Trophoblast cell (in vitro differentiated cells and primary cell): ENCODE results near the gene NDUFB6. TPM values are rescaled to one million over a fixed set of nuclear protein-coding genes. Genes with fewer than 3 reads are reported as not detected.

Experiments used
- DNase-seq, 2 donors: peaks; one replicate each; pipeline ENCODE4 v3.0.0-alpha.2; 2016
- H2AFZ ChIP-seq: 2 replicates; pipeline ENCODE4 v1.6.1; 2013; ENCODE audit warnings: low read length, moderate library complexity, mild to moderate bottlenecking; ENCODE audit not compliant: insufficient read depth, poor library complexity
- H2AK5ac ChIP-seq: 2 replicates; pipeline ENCODE4 v1.6.1; 2013; ENCODE audit warnings: mild to moderate bottlenecking, low read length
- H2BK120ac ChIP-seq: 2 replicates; pipeline ENCODE4 v1.6.1; 2013; ENCODE audit warnings: low read length, mild to moderate bottlenecking, moderate library complexity; ENCODE audit not compliant: insufficient read depth, poor library complexity
- H2BK12ac ChIP-seq: 2 replicates; pipeline ENCODE4 v1.6.1; 2013; ENCODE audit warnings: mild to moderate bottlenecking, low read length, moderate library complexity
- H2BK5ac ChIP-seq: 2 replicates; pipeline ENCODE4 v1.6.1; 2013; ENCODE audit warnings: low read length, low read depth, moderate library complexity, mild to moderate bottlenecking; ENCODE audit not compliant: poor library complexity
- H3K14ac ChIP-seq: 2 replicates; pipeline ENCODE4 v1.6.1; 2013; ENCODE audit warnings: mild to moderate bottlenecking, low read length
- H3K18ac ChIP-seq: 2 replicates; pipeline ENCODE4 v1.6.1; 2013; ENCODE audit warnings: mild to moderate bottlenecking, low read length
- H3K23ac ChIP-seq: 2 replicates; pipeline ENCODE4 v1.6.1; 2013; ENCODE audit warnings: low read length
- H3K27ac ChIP-seq: 2 replicates; pipeline ENCODE4 v1.5.1; 2013; ENCODE audit warnings: low read depth, mild to moderate bottlenecking, inconsistent platforms, low read length, moderate library complexity
- H3K27me3 ChIP-seq: 2 replicates; pipeline ENCODE4 v1.6.1; 2013; ENCODE audit warnings: inconsistent platforms, mild to moderate bottlenecking, low read length, moderate library complexity; ENCODE audit not compliant: insufficient read depth
- H3K36me3 ChIP-seq, 2 experiments: 1 replicate in 1 of 2; 2 replicates in 1 of 2; pipeline ENCODE4 v1.6.1; 2013; ENCODE audit warnings: low read length in 2 of 2, mild to moderate bottlenecking in 2 of 2, moderate library complexity in 1 of 2; ENCODE audit not compliant: insufficient read depth in 2 of 2, control insufficient read depth in 1 of 2
- H3K4ac ChIP-seq: 2 replicates; pipeline ENCODE4 v1.6.1; 2013; ENCODE audit warnings: low read depth, mild to moderate bottlenecking, low read length, moderate library complexity
- H3K4me1 ChIP-seq, 2 experiments: 1 replicate in 1 of 2; 2 replicates in 1 of 2; pipeline ENCODE4 v1.6.1; 2013; ENCODE audit warnings: low read length in 2 of 2, mild to moderate bottlenecking in 2 of 2, moderate library complexity in 1 of 2; ENCODE audit not compliant: insufficient read depth in 2 of 2, control insufficient read depth in 1 of 2
- H3K4me2 ChIP-seq: 2 replicates; pipeline ENCODE4 v1.6.1; 2013; ENCODE audit warnings: inconsistent platforms, mild to moderate bottlenecking, low read length, moderate library complexity
- H3K4me3 ChIP-seq: 2 replicates; pipeline ENCODE4 v1.5.1; 2013; ENCODE audit warnings: mild to moderate bottlenecking, low read depth, low read length, inconsistent platforms
- H3K79me1 ChIP-seq: one replicate; pipeline ENCODE4 v1.6.1; 2013; ENCODE audit warnings: low read length
- H3K79me2 ChIP-seq: 2 replicates; pipeline ENCODE4 v1.6.1; 2013; ENCODE audit warnings: low read length, mild to moderate bottlenecking; ENCODE audit not compliant: control insufficient read depth, insufficient read depth, poor library complexity
- H3K9ac ChIP-seq: 2 replicates; pipeline ENCODE4 v1.6.1; 2013; ENCODE audit warnings: mild to moderate bottlenecking, low read length
- H3K9me3 ChIP-seq: 2 replicates; pipeline ENCODE4 v1.6.1; 2013; ENCODE audit warnings: low read depth, mild to moderate bottlenecking, control low read depth, inconsistent platforms, low read length; ENCODE audit not compliant: insufficient read depth
- H4K12ac ChIP-seq: 2 replicates; pipeline ENCODE4 v1.6.1; 2013; ENCODE audit warnings: low read depth, mild to moderate bottlenecking, low read length, moderate library complexity
- H4K8ac ChIP-seq: 2 replicates; pipeline ENCODE4 v1.6.1; 2013; ENCODE audit warnings: low read depth, mild to moderate bottlenecking, low read length, moderate library complexity
- H4K91ac ChIP-seq: one replicate; pipeline ENCODE4 v1.6.1; 2013; ENCODE audit warnings: low read depth, mild to moderate bottlenecking, low read length, moderate library complexity
- WGBS: extraction: QIAGEN DNeasy Blood & Tissue Kit; methylation state at CpG from one replicate; pipeline ENCODE4 v1.1.7; 2013; ENCODE audit warnings: missing lambda C conversion rate; ENCODE audit not compliant: insufficient read length, insufficient coverage; ENCODE audit errors: extremely low coverage; 5-methylcytosine and 5-hydroxymethylcytosine counted together
- polyA plus RNA-seq: library from polyadenylated mRNA; stranded (reverse); fragments of 200-250 nt; gene quantifications from 2 replicates; pipeline ENCODE4 v1.2.3, GENCODE V29; 2013

NDUFB6 gene
- 56.7 and 57.1 TPM in 2 replicates for polyA plus RNA-seq

GRCh38 chr9:32572900-32573523 lies at the start of gene NDUFB6:
Gene NDUFB6 (minus strand): TSS chr9:32573159. CDS start chr9:32573060, 99 bp downstream.
- H2BK12ac ChIP-seq, result no peak within 1 kb of the TSS
- peak within 1 kb of the TSS; percentile 73 for H4K91ac ChIP-seq
- H3K36me3 ChIP-seq, result peaks cover 0 to 4% of the 10 kb centered on the region in 2 experiments
- peaks cover 5% of the 10 kb centered on the region for H3K79me1 ChIP-seq
- peak within 1 kb of the TSS; percentile 70 for H3K4me2 ChIP-seq
- H4K12ac ChIP-seq, result peak within 1 kb of the TSS; percentile 72
- H3K18ac ChIP-seq, result peak within 1 kb of the TSS; percentile 62
- peak within 1 kb of the TSS; percentile 99 for H2AFZ ChIP-seq
- H3K27ac ChIP-seq, result peak within 1 kb of the TSS; percentile 13
- H3K23ac ChIP-seq, result no peak within 1 kb of the TSS
- peak within 1 kb of the TSS; percentile 53 for H2BK120ac ChIP-seq
- no peak within 1 kb of the TSS for H2AK5ac ChIP-seq
- peak within 1 kb of the TSS; percentile 77 for H3K9ac ChIP-seq
- peaks cover 2% of the 10 kb centered on the region for H3K79me2 ChIP-seq
- peak within 1 kb of the TSS; percentile 33 for H2BK5ac ChIP-seq
- H3K14ac ChIP-seq, result peak within 1 kb of the TSS; percentile 64
- DNase-seq, result peak; percentile 91 to 95
- H4K8ac ChIP-seq, result peak within 1 kb of the TSS; percentile 97
- H3K9me3 ChIP-seq, result no peaks in the 10 kb centered on the region
- H3K4ac ChIP-seq, result peak within 1 kb of the TSS; percentile 77
- no CpG with 5 or more reads among the region's 36 CpGs for WGBS
- H3K4me3 ChIP-seq, result peak within 1 kb of the TSS; percentile 85
- H3K4me1 ChIP-seq, result no peaks in the 10 kb centered on the region
- no peaks in the 10 kb centered on the region for H3K27me3 ChIP-seq

GRCh38 chr9:32618261-32618660 lies 45.3 kb upstream of the NDUFB6 start:
- no CpG with 5 or more reads among the region's 5 CpGs for WGBS
- Histone ChIP-seq H3K14ac (no peak overlapping the region), H3K4me3 (no peak overlapping the region), H3K18ac (no peak overlapping the region), H2BK120ac (no peak overlapping the region), H3K9ac (no peak overlapping the region), H3K9me3 (peaks cover 2% of the 10 kb centered on the region), H2AFZ (no peak overlapping the region), H3K79me2 (no peaks in the 10 kb centered on the region), H2BK12ac (no peak overlapping the region), H3K79me1 (no peaks in the 10 kb centered on the region), H4K12ac (no peak overlapping the region), H4K8ac (no peak overlapping the region), H2AK5ac (no peak overlapping the region), H3K36me3 (no peaks in the 10 kb centered on the region), H3K4ac (no peak overlapping the region), H2BK5ac (no peak overlapping the region), H3K27ac (no peak overlapping the region), H4K91ac (no peak overlapping the region), H3K27me3 (no peaks in the 10 kb centered on the region), H3K4me1 (no peaks in the 10 kb centered on the region), H3K4me2 (no peak overlapping the region), H3K23ac (no peak overlapping the region)
- DNase-seq, result no peak

GRCh38 chr9:32606811-32607210 lies 33.9 kb upstream of the NDUFB6 start:
- Histone ChIP-seq H3K4me3 (no peak overlapping the region), H4K8ac (no peak overlapping the region), H3K9me3 (no peaks in the 10 kb centered on the region), H3K27me3 (no peaks in the 10 kb centered on the region), H2BK120ac (no peak overlapping the region), H4K12ac (no peak overlapping the region), H2BK12ac (no peak overlapping the region), H3K4me2 (no peak overlapping the region), H3K79me1 (no peaks in the 10 kb centered on the region), H3K14ac (no peak overlapping the region), H2BK5ac (no peak overlapping the region), H2AFZ (no peak overlapping the region), H3K79me2 (no peaks in the 10 kb centered on the region), H2AK5ac (no peak overlapping the region), H4K91ac (no peak overlapping the region), H3K27ac (no peak overlapping the region), H3K18ac (no peak overlapping the region), H3K9ac (no peak overlapping the region), H3K4ac (no peak overlapping the region), H3K23ac (no peak overlapping the region), H3K4me1 (no peaks in the 10 kb centered on the region), H3K36me3 (no peaks in the 10 kb centered on the region)
- no peak for DNase-seq
- no CpG with 5 or more reads among the region's 2 CpGs for WGBS

- Histone ChIP-seq H3K14ac (no peak overlapping the region), H3K4me1 (no peaks in the 10 kb centered on the region), H3K79me1 (no peaks in the 10 kb centered on the region), H3K36me3 (no peaks in the 10 kb centered on the region), H2BK120ac (no peak overlapping the region), H3K79me2 (no peaks in the 10 kb centered on the region), H3K27me3 (no peaks in the 10 kb centered on the region), H3K27ac (no peak overlapping the region), H3K4me3 (no peak overlapping the region), H2BK5ac (no peak overlapping the region), H3K18ac (no peak overlapping the region), H3K9ac (no peak overlapping the region), H3K23ac (no peak overlapping the region), H3K4me2 (no peak overlapping the region), H4K12ac (no peak overlapping the region), H4K91ac (no peak overlapping the region), H2AK5ac (no peak overlapping the region), H3K4ac (no peak overlapping the region), H4K8ac (no peak overlapping the region), H2BK12ac (no peak overlapping the region), H3K9me3 (no peaks in the 10 kb centered on the region), H2AFZ (no peak overlapping the region)
- peak; percentile 82 to 91 for DNase-seq
- no CpG with 5 or more reads among the region's 12 CpGs for WGBS
These were observed 31.2 kb upstream of the NDUFB6 start for GRCh38 chr9:32603914-32604852.
